CMK (cell line): ENCODE measurements around the gene LSM12.
"Not testable (repeated sequence)": the region's sequence is repeated elsewhere in the genome, so short reads cannot be mapped to it uniquely, and the experiment has no call there.

Experiments
- DNase-seq: peaks from one replicate; pipeline ENCODE4 v3.0.0-alpha.2; 2010; ENCODE audit warnings: low read depth

The LSM12 gene

DNA sequence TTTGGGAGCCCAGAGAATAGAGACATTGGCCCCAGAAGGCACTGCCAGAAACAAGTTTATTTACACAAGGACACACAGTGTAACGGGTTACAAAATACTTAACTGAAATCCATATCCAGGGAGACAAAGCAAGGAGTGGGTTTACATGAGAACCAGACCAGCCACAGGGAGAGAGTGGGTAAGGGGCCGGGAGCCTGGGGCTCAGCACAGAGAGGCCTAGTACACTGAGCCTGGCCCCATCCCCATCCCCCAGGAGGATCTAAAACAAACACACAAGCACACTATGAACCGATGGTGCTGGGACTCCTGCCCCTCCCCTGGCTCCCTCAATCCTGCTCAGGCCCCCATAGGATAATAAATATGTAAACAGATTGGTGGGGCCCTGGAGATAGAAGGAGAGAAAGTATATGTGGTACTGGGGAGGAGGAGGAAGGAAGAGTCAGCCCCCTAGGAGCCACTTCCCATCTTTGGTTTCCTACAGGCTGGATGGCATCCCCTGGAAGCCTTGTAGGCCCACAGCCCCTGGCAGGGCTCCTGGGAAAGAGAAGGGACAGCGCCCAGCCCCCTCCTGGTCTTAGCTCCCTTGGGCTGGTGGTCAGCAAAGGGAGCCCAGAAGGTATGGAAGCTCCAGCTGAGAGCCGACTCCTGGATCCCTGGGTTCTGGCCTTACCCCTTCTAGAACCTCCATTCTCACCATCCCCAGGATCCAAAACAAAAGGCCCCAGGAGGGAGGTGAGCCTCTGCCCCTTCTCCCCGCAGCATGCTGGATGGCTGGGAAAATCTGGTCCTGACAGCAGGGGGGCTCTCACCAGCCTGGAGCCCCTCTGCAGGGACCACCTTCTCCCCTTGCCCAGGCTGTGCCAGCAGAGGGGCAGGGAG, 10.5 kb upstream of the LSM12 start:
- no peak for DNase-seq

DNA sequence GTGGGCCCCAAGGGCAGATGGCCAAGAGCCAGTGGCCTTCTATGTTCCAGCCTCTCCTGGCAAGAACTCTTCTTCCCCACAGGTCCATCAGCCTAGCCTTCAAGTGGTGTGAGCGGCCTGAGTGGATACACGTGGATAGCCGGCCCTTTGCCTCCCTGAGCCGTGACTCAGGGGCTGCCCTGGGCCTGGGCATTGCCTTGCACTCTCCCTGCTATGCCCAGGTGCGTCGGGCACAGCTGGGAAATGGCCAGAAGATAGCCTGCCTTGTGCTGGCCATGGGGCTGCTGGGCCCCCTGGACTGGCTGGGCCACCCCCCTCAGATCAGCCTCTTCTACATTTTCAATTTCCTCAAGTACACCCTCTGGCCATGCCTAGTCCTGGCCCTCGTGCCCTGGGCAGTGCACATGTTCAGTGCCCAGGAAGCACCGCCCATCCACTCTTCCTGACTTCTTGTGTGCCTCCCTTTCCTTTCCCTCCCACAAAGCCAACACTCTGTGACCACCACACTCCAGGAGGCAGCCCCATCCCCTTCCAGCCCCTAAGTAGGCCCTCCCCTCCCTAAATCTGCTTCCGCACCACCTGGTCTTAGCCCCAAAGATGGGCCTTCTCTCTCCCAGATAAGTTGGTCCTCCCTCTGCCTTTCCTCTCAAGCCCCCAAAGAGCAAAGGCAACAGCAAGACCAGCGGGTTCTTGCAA, 9.3 kb upstream of the LSM12 start:
- DNase-seq: no peak

DNA sequence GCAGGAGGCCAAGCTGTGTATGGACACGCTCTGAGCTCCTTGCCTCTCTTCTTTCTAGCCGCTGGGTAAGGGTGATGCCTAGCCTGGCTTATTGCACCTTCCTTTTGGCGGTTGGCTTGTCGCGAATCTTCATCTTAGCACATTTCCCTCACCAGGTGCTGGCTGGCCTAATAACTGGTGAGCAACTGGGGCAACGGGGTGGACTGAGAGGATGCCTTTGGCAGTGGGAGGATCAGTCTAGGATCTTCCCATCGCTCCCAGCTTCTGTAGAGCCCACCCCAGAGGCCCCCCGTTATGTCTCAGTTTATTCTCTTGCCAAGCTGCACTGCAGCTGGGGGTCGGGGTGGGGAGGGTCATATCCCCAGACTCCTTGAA, 8.4 kb upstream of the LSM12 start:
- DNase-seq: no peak

DNA sequence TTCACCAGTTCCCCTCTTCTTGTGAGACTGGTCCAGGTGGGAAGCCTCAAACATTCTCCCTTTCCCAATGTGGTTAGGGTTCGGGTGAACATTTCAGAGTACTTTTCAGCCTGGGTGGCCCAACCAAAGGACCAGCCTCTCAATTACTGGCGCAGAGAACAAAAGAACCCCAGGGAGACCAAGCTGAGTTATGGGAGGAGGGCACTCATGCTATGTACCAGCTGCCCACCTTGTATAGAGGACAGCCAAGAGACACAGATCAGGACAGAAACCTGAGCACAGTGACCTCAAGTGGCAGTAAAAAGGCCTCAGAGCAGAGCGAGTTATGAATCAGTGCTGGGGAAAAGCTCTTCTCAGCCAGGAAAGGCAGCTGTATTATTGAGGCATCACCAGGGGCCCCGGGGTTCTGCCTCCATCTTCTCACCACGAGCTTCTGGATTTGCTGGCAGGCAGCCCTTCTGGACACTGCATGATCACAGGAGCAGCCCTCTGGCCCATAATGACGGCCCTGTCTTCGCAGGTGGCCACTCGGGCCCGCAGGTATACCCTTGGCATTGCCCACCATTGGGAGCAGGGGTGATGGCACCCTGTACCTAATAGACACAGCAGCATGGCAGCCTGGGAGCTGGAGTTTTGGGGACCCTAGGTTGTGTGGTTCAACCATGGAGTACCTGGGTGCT, 7.9 kb upstream of the LSM12 start:
- DNase-seq: no peak

DNA sequence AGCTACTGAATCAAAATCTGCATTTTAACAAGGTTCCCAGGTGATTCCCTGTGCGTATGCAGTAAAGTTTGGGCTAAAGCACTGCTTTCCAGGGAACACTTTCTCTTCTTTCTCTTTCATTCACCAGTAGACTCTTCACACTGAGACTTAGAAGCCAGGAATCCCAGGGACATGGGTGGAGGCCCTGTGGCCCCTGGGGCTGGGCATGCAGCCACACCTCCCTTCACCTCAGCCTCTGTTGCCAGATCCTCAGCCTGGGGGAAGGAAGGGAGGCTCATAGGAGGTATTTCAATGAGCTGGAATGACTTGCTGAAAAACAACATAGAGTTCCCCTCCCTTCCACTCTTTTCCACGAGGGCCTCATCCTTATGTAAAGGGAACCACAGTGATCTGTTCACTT, 5.3 kb upstream of the LSM12 start:
- DNase-seq: no peak

DNA sequence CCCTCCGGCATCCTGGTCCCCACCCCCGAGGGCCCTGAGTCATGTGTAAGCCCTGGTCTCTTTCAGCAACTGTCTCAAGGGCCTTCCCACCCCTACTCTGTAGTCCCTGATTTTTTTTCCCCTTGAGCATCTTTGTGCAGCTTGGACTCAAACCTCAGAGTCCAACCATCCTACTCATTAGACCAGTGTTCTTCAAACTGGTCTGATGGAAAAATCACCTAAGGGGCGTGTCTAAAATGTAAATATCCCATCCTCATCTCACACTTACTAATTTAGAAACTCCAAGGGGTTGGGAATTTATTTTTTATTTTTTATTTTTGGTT, 4.7 kb upstream of the LSM12 start:
- DNase-seq: no peak

DNA sequence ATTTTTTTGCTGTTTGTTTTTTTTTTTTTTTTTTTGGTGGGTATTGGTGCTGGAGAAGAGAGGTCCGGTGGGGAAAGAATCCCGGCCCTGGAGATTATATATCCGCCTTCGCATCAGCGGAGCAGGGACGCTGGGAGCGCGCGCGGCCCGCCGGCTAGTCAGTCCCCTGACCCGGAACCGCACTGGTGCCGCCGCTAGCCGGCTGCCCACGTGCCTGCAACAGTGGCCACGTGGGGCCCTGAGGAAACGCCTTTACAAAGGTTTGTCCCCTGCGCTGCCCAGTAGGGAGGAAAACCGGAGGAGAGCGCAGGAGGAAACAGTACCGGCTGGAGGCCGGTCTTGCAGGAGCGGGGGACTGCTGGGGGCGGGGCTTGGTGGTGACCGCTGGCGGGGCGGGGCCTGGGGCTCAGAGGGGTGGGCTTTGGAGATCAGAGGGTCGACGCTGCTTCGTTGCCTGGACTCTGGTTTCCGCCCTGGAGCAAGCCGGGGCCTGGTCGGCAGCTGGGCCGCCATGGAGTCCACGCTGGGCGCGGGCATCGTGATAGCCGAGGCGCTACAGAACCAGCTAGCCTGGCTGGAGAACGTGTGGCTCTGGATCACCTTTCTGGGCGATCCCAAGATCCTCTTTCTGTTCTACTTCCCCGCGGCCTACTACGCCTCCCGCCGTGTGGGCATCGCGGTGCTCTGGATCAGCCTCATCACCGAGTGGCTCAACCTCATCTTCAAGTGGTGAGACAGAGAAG, 4.2 kb upstream of the LSM12 start, which contains the start of gene G6PC3:
Gene G6PC3, plus strand, starts transcription at position 281 of the 743 bp plus-strand sequence. Its CDS starts 231 bp downstream, at position 512.
- DNase-seq: peak; percentile 96

DNA sequence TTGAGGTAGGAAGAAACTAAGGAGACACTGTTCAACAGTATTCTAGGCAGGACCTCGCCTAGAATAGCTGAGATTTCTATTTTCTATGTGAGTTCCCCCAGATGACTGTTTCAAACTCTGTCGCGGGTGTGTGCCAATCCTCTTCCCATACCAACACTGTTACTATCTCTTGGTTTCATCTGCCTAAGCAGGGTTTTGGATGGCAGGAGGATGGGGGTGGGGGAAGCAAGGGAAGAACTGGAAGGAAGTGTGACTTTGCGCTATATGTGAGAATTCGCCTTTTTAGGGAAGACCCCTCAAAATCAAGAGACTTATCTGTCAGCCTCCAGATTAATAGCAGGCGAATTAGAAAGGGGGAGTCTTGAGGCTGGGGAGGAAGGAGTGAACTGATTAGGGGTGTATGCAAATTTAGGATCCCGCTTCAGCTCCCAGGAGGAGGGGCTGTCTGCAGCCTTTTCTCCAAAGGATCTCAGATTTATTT, 3.5 kb upstream of the LSM12 start:
- peak; percentile 52 for DNase-seq

DNA sequence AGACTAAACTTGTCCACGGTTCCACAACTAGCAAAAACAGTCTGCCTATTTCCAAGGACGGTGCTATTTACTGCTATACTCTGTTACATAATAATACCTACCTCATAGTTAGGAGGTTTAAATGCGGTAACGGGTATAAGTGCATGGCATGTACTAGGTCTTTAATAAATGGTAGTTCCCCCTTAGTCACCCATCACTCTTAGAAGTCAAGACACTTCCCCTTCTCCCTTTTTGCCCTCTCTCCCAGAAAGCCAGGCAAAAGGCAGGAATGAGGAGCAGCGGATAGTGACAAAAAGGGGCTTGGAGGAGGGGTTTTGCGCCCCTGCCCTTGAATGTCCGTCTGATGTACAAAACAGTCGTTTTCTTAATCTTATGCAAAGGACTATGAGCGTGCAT, 1.1 kb upstream of the LSM12 start:
- no peak for DNase-seq

DNA sequence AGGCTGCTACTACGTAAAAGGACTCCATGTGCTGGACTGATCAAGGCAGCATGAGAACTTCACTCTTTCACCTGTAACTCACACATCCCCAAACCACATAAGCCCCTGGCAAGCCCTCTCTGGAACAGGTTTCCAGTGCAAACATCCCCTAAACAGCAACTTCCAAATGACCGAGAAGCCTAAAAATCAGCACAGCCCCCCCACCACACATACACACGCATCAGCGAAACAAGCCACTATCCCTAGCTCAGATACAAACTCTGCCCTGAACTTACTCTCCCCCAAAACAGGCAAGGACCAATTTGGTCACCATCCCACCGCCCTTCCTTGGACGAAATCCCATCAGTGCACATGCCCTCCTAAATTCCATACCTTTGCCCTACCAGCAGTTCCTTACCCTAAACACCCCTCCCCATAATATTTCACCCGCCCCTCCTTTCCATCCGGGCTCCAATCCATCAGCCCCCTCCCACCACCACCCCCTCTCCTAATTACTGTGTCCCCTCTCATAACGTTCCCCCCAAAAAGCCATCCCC, 735 bp downstream of the LSM12 start:
- no peak for DNase-seq

DNA sequence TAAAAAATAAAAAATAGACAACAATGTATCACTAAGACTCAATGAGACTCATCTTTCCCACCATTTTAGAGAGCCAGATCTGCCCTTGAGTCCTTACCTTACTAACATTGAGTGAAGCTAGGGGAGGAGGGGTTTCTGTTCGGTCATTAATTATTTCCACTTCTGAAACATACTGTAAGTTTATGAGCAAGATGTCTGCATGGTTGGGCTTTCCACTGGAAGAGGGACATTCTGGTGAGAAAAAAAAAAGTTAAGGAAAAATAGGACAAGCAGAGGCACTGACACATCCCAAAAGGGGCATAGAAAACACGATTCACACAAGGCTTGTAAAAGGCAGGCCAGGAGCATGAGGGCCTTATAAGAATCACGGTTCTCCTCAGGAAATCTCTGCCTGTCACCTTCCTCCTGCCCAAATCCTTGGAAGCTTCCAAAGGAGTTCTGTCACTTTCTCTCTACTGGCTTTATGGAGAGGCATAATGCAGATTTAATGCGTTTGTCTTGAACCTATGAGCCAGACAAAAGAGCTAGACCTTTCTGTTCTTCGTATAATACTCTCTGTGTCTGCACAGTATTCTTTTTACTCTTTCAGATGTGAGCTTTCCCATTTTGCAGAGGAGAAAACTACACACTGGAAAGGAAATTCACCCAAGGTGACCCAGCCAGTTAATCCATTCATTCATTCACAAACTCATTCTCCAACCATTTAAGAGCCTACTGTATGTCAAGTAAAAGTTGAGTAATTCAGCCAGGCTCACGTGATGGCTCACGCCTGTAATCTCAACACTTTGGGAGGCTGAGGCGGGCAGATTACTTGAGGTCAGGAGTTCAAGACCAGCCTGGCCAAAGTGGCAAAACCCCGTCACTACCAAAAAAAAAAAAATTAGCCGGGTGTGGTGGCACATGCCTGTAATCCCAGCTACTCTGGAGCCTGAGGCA, 2.5 kb downstream of the LSM12 start:
- no peak for DNase-seq

DNA sequence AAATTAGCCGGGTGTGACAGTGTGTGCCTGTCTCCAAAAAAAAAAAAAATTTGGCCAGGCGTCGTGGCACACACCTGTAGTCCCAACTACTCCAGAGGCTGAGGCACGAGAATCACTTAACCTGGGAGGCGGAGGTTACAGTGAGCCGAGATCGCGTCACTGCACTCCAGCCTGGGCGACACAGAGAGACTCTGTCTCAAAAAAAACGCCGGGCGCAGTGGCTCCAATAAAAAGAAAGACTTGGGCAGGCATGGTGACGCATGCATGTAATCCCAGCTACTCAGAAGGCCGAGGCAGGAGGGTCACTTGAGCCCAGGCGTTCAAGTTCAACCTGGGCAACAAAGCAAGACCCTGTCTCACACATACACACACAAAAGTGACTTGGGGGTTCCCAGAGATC, 3.6 kb downstream of the LSM12 start:
- no peak for DNase-seq

DNA sequence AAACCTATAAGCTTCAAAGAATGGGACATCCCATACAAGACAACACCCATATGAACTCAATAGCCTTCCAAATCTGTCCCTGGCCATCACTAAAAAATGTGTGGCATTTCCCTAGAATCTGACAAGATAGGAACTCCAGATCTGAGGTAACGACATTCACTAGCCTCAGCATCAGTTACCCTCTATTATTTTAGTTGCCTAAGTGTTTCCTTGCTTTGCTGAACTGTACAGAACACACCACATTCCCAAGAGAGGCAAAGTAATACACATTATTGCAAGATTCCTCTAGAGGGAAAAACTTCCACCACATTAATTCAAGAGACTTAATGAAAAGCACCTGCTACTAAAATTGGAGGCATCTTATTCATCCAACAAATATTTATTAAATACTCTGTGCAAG, 5.0 kb downstream of the LSM12 start:
- no peak for DNase-seq

DNA sequence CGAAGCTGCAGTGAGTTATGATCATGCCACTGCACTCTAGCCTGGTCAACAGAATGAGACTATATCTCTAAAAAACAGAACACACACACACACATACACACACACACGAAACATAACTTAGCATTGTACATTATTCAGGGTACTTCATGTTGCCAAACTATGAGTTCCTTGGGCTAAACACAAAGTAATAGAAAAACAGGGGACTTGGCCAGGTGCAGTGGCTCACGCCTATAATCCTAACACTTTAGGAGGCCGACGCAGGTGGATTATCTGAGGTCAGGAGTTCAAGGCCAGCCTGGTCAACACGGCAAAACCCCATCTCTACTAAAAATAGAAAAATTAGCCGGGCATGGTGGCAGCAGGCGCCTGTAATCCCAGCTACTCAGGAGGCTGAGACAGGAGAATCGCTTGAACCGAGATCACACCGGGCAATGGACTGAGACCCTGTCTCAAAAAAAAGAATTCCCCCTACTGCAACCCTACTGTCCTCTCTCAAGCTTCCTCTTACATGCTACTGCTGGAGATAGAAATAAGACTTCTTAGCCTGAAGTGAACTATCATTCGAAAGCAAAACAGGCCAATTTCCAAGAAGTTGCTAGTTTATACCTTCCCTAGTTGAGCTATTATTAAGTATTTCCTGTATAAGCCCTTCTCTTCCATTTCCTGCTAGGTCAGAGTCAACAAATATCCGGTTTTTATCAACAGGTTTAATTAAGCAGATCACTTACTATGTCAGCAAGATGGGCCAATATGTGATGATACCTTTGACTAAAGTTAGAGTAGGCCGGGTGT, 7.2 kb downstream of the LSM12 start:
- DNase-seq: no peak

DNA sequence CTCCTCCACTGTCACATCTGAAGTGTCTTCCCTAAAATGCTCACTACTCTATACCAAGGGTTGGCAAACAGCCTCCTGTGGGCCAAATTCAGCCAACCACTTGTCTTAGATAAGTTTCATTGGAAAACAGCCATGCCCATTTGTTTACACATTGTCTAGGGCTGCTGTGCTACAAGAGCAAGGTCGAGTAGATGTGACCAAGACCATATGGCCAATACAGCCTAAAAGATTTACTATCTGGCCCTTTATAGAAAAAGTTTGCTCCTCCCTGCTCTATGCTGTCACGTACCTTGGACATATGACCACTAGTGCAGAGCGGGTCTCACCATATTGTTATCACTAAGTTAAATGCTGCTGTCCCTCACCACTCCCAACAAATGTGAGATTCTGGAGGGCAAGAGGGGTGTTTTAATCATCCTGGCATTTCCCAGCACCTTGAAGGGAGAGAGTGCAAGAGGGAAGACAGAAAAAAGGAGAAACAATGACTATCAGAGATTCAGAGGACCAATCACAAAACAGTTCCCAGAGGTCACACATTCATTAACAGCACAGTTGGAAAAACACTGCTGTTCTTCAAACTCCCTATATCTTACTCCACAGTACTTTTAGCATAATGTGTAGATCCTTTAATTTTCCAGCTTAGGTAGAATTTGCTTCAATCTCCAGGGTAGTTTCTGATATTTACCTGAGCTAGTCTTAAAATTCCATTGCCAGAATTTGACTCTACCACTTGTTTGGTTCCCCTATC, 13.2 kb downstream of the LSM12 start:
- DNase-seq: no peak

DNA sequence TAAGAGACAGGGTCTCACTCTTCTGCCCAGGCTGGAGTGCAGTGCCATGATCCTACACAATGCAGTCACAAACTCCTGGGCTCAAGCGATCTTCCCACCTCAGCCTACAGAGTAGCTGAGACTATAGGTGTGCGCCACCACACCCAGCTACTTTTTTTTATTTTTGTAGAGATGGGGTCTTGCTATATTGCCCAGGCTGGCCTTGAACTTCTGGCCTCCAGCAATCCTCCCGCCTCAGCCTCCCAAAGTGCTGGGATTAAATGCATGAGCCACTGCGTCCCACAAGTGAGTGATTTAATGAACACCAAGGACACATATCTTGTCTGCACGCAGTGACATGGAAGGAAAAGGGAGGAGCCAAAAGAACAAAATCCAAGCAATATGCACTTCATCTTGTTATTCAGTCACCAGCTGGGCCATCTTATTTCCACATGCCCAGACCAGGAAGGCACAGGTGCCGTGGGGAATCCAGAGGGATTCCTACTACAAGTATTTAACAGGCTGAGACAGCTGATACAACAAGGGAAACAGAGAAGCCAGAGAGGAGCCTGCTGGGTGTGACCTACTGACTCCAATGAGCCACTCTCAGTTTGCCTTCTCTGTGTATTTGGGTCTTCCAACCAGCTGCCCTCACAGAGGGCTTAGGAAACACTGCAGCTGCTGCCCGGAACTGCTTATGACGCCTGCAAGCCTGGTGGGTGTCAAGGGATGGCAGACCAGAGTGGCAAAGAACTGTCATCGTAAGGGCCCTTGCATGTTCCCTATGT, 17.0 kb downstream of the LSM12 start:
- DNase-seq: no peak

DNA sequence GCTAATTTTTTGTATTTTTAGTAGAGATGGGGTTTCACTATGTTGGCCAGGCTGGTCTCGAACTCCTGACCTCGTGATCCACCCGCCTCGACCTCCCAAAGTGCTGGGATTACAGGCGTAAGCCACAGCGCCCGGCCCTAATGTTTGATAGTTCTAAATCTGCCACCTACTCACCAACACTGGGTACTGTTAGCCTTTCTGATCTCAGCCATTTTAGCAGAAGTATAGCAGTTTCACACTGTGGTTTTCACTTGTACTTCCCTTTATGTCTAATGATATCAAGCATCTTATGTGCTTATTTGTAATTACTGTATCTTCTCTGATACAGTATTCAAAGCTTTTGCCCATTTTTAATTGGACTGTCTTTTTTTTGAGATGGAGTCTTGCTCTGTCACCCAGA, 19.6 kb downstream of the LSM12 start:
- not testable (repeated sequence) for DNase-seq

DNA sequence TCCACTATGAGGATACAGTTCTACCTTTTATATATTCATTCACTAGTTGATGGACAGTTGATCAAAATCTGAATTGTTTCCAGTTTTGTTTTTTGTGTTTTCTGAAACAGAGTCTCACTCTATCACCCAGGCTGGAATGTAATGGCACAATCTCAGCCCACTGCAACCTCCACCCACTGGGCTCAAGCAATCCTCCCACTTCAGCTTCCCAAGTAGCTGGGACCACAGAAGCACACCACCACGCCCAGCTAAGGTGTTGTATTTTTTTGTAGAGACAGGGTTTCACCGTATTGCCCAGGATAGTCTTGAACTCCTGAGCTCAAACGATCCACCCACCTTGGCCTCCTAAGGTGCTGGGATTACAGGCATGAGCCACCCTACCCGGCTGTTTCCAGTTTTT, 21.0 kb downstream of the LSM12 start:
- no peak for DNase-seq
